GM19023 (cell line): ENCODE results near the gene ENTREP1.

Source experiments
- ATAC-seq: cut with Tn5 transposase; IDR thresholded peaks from one replicate; pipeline ENCODE4 v1.9.1; 2021; ENCODE audit warnings: mild to moderate bottlenecking, moderate library complexity; ENCODE audit not compliant: unreplicated experiment

ENTREP1 gene

GRCh38 chr9:69357821-69358220 is 32.8 kb downstream of the ENTREP1 start:
- ATAC-seq, result no peak

GRCh38 chr9:69363191-69363590 is 38.2 kb downstream of the ENTREP1 start:
- no peak for ATAC-seq

- ATAC-seq, result no peak
Observed at GRCh38 chr9:69364510-69365150, 39.6 kb downstream of the ENTREP1 start.

GRCh38 chr9:69370430-69370829 is 45.4 kb downstream of the ENTREP1 start:
- ATAC-seq, result no peak

GRCh38 chr9:69371001-69371400 is 46.0 kb downstream of the ENTREP1 start:
- no peak for ATAC-seq

GRCh38 chr9:69376651-69377050 is 51.6 kb downstream of the ENTREP1 start:
- no peak for ATAC-seq

- no peak for ATAC-seq
Observed at GRCh38 chr9:69377291-69377690, 52.3 kb downstream of the ENTREP1 start.

GRCh38 chr9:69377981-69378380 is 53.0 kb downstream of the ENTREP1 start:
- ATAC-seq, result no peak

GRCh38 chr9:69379270-69379982 is 54.4 kb downstream of the ENTREP1 start:
- ATAC-seq, result no peak

- ATAC-seq, result no peak
Observed at GRCh38 chr9:69380301-69380700, 55.3 kb downstream of the ENTREP1 start.

- no peak for ATAC-seq
Observed at GRCh38 chr9:69380811-69381210, 55.8 kb downstream of the ENTREP1 start.

- no peak for ATAC-seq
Observed at GRCh38 chr9:69382135-69382534, 57.1 kb downstream of the ENTREP1 start.

GRCh38 chr9:69385581-69386033 is 60.6 kb downstream of the ENTREP1 start:
- no peak for ATAC-seq

- ATAC-seq, result no peak
Observed at GRCh38 chr9:69386651-69387050, 61.6 kb downstream of the ENTREP1 start.

GRCh38 chr9:69388596-69388995 is 63.6 kb downstream of the ENTREP1 start:
- no peak for ATAC-seq

GRCh38 chr9:69389437-69389995 is 64.5 kb downstream of the ENTREP1 start:
- no peak for ATAC-seq

- no peak for ATAC-seq
Observed at GRCh38 chr9:69391487-69391886, 66.5 kb downstream of the ENTREP1 start.

GRCh38 chr9:69391946-69392345 is 66.9 kb downstream of the ENTREP1 start:
- ATAC-seq, result no peak

- ATAC-seq, result no peak
Observed at GRCh38 chr9:69392826-69393225, 67.8 kb downstream of the ENTREP1 start.

GRCh38 chr9:69393425-69393824 is 68.4 kb downstream of the ENTREP1 start:
- ATAC-seq, result no peak

GRCh38 chr9:69395718-69396117 is 70.7 kb downstream of the ENTREP1 start:
- no peak for ATAC-seq

GRCh38 chr9:69396759-69397158 is 71.7 kb downstream of the ENTREP1 start:
- no peak for ATAC-seq
